GM18867 (cell line): ENCODE data around the gene RNU1-2.
"Not testable (repeated sequence)": the region's sequence is repeated elsewhere in the genome, so short reads cannot be mapped to it uniquely, and the experiment has no call there.

ENCODE experiments used
- ATAC-seq: cut with Tn5 transposase; IDR thresholded peaks from one replicate; pipeline ENCODE4 v1.9.1; 2021; ENCODE audit warnings: mild to moderate bottlenecking, moderate library complexity; ENCODE audit not compliant: unreplicated experiment

RNU1-2 gene

DNA sequence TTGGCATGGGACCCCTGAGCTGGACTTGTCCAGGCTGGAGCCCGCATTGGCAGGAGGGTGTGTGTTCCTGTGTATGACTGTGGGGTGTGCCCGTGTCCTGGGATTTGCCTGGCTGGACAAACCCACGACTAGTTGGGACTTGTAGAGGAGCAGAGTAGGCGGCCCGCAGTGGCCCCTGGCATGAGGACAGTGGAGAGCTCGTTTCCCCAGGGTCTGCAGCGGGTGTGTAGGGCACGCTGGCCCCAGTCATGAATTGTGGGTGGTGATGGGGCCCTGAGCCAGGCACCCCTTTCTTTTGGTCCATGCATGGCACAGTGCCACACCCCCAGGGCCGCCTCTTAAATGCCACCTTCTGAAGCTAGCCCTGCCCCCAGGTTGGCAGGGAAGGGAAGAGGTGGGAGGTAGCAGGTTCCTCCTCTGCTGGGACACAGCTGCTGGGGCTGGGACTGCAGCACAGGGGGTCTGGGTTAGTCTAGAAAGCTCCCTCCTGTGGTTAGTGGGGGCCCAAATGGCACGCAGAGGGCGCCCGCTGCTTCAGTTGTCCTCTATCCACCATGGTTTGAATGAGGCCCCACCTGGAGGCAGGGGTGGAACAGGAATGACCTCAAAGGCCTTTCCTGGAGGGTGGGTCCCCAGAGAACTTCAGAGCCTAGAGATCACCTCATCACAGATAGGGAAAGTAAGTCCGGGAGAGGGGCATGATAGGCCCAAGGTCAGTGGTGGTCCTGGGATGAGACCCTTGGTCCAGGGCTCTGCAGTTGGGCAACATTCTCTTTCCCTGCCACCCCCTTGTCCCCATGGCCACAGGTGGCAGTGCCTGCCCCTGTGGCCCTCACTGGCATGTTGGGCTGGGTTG, 30.1 kb downstream of the RNU1-2 start:
- no peak for ATAC-seq

DNA sequence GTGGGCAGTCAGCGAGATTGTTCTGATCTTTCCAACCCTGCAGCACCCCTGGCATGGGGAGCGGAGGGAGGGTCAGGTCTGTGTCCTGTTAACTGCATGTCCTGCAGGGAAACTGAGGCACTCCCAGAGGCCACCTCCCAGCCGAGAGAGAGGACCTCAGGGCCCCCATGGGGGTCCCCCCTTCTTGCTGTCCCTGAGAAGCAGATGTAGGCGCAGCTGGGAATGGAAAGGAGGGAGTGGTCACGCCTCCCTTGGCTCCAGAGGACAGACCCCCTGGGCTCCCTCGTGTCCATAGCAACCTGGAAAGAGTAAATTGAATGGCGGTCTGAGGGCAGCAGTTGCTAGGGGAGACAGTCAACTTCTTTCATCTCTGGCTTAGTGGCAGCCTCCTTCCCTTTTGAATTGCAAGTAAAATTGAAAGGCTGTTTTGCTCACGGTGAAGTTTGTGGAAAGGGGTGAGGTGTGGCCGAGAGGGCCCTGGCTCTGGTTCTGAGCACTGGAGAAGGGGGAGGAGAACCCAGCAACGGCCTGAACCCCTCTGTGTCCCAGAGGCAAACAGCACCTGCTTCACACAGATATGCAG, 30.8 kb downstream of the RNU1-2 start:
- no peak for ATAC-seq

DNA sequence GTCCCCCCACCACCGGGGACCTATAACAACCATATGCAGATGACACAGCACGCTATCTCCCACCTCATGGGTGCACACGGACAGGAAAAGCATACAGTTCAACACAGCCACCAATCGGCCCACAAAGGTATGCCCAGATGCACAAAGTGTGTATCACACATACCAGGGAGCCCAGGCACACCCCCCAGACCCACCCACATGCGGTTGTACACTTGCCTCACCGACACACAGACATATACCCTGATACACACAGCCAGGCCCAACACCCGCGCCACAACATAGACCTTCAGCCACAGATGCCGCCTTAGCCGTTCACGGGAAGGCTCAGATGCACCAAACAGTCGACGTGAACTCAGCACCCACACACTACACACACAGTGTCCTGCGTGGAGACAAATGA, 31.5 kb downstream of the RNU1-2 start:
- no peak for ATAC-seq

DNA sequence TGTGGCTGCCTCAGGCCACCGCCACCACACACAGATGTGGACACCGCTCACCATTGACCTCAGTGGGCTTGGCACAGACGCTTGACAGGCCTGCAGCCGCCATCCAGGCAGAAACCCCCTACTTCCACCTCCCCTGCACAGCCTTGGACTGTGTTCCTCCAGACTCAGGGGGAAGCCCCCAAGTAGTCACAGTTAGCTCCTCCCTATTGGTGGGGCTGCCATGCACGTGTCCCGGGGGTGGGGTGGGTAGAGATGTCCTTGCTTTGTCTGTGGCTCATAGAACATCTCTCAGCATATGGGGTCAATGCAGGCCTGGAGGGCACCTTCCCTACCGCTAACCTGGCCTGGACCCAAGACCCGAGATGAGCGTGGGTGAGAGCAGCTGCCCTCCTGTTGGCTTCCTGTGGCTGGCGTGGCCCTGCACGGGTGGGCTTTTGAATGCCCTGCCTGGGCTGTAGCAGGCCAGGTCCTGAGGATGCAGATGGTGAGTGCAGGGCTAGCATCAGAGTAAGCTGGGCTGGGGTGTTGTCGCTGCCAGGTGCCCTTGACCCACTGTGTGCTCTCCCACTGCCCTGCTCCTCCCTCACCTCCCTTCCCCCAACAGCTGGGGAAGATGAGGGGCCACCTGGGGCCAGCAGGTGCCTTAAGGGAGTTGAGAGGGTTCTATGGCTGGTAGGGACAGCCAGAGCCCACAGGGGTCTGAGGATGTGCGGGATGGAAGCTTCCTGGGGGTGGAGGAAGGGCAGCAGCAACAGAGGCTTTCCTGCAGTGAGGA, 32.1 kb downstream of the RNU1-2 start:
- ATAC-seq = no peak

DNA sequence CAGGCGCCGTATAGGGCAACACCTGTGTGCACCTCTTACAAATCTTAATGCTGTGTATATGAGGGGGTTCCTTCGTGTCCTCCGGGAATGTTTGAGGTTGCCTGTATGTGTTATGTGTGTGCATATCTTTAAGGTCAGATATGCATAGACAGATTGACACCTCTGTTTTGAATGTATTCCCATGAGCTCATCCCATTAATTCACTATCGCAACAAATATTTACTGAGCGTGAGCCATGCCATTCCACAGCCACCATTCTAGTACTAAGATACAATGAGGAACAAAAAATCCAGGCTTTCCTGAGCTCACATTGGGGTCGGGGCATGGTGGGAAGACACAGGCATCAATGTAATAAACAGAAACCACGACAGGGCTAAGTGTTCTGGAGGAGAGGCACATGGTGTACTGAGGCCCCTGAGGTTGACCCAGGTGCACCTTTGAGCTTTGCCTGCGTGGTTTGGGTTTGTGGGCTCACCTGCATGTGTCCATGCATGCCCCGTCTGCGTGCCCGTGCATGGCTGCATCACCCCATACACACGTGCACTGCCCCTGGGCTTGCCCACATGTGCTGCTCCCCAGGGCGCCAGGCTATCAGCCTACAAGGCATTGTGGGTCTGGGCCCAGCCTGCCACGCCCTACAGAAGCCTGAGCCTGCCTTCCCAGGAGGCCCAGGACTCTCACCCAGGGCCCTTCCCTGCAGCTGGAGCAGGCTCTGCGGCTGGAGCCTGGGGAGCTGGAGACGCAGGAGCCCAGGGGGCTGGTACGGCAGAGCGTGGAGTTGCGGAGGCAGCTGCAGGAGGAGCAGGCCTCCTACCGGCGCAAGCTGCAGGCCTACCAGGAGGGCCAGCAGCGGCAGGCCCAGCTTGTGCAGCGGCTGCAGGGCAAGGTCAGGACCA, 33.6 kb downstream of the RNU1-2 start:
- not testable (repeated sequence) for ATAC-seq

DNA sequence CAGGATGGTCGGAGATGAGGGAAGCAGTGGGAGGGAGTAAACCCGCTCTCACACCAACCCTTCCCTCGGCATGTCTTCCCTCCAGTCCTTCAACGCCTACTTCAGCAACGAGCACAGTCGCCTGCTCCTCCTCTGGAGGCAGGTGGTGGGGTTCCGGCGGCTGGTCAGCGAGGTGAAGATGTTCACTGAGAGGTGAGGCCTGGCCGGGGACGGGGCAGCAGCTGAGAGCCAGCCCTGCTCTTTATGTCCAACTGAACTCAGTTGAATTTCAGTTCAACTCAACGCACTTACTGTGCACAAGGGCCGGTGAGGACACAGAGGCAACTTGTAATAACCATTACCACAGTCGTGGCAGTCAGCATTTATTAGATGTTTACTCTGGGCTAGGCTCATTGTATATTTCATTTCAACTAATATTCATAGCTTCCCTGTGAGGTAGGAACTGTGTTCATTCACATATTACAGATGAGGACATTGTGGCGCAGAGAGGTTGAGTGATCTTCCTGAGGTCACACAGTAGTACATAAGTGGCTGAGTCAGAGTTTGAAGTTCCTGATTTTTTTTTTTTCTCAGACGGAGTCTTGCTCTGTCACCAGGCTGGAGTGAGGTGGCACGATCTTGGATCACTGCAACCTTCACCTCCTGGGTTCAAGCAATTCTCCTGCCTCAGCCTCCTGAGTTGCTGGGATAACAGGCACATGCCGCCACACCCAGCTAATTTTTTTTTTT, 35.6 kb downstream of the RNU1-2 start:
- ATAC-seq = not testable (repeated sequence)

DNA sequence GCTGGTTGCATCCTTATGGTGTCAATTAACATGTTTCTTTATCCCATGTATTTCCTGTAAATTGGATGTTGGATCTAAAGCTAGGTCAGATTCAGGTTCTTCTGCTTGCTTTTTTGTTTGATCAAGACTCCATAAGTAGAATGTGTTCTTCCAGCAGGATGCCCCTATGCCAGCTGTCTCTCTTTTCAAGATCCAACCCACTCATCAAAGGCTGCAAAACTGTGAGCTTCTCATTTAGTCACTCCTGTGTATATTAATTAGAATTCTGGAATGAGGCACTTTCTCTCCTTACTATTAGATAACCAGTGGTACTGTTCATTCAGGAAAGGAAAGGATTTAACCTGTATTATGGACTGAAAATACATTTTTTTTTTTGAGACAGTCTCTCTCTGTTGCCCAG, 38.2 kb downstream of the RNU1-2 start:
- not testable (repeated sequence) for ATAC-seq

DNA sequence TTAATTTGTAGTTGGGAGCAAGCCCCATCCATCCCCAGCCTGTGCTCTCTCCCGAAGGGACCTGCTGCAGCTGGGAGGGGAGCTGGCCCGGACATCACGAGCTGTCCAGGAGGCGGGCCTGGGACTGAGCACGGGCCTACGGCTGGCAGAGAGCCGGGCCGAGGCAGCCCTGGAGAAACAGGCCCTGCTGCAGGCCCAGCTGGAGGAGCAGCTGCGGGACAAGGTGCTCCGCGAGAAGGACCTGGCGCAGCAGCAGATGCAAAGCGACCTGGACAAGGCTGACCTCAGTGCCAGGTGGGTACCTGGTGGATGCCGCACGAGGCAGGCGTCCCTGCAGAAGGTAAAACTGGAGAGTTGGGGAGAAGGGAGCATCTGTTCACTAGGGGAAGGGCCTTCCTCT, 40.8 kb downstream of the RNU1-2 start:
- ATAC-seq = not testable (repeated sequence)

DNA sequence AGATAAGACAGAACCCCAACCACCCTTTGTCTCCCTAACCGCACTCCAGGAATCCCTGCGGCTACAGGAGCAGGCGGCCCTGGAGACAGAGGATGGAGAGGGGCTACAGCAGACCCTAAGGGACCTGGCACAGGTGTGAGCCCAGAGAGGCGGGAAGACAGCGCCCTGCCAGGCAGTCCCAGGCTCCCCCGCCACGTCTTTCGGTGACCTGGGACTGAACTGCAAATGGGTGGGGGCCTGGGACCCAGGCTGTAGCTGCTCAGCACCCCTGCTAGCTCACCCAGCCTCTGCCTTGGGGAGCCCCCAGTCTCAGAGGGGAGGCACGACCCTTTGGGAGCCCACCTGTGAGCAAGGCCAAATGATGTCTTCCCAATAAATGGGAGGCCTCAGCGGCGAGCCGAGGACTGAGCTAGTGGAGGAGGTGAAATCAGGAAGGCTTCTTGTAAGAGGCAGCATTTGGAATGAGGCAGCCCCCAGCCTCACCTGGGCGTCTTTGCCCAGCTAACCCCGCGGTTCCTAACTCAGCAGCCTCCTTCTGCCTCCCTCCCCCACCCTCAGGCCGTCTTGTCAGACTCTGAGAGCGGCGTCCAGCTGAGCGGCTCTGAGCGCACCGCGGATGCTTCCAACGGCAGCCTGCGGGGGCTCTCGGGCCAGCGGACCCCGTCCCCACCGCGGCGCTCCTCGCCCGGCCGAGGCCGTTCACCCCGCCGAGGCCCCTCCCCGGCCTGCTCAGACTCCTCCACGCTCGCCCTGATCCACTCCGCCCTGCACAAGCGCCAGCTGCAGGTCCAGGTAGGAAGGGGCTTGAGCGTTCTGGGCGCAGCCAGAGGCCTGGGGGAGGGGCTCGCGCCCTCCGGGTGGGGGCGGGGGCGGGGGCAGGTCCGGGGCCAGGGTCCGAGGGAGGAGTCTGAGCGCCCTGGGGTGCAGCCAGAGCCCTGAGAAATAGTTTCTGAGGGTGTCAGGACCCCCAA, 42.9 kb downstream of the RNU1-2 start:
- ATAC-seq = no peak

DNA sequence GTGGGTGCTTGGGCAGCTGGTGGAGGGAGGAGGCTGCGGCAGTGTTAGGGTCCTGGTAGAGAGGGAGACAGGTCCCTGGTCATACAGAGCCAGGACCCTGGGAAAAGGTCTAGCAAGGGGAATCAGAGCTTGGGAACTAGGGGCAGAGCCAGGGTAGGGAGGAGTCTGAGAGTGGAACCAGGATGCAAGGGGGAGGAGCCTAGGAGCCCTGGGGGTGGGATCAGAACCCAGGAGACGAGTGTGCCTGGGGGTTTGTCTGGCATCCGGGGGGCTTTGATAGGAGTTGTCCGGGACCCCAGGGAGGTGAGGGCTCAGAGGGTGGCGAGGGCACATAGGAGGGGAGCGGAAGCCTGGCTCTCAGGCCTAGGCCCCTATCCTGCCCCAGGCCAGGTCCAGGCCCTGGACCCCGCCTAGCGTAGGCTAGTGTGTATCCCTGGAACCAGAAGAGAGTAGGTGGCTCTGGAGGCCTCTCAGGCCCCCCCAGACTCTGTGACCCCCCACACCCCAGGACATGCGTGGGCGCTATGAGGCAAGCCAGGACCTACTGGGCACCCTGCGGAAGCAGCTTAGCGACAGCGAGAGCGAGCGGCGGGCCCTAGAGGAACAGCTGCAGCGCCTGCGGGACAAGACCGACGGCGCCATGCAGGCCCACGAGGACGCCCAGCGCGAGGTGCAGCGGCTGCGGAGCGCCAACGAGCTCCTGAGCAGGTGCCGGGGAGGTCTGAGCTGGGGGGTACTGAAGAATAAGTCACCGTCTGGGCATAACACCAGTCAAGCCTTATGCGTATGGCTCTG, 43.8 kb downstream of the RNU1-2 start:
- ATAC-seq = not testable (repeated sequence)

DNA sequence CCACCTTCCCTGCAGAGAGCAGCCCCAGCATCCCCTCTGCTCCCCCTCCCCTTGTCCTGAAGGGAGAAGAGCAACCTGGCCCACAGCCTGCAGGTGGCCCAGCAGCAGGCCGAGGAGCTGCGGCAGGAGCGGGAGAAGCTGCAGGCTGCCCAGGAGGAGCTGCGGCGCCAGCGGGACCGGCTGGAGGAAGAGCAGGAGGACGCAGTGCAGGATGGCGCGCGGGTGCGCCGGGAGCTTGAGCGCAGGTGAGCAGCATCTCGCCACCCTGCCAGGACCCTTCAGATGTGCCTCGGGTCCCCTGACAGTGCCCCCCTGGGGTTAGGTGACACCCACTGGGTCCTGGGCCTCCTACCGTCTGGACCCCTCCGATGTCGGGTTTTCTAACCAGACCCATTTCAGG, 48.3 kb downstream of the RNU1-2 start:
- no peak for ATAC-seq

DNA sequence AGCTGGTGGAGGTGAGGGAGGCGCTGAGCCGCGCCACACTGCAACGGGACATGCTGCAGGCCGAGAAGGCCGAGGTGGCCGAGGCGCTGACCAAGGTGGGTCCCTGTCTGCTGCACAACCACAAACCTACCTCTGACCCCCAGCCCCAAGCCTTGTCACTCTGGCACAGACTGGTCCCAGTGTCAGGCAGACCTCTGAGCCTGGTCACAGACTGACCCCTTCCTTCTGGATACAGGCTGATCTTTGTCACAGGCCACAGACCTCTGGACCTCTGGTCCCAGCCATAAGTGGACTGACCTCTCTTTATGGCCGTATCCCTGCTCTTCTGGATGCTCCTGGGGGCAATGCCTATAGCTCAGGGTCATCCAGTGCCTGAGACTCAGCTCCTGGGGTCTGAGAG, 49.7 kb downstream of the RNU1-2 start:
- not testable (repeated sequence) for ATAC-seq
